Central memory CD8-positive, alpha-beta T cell (primary cell): ENCODE data around the gene IL15.
"Not testable (repeated sequence)": the region's sequence is repeated elsewhere in the genome, so short reads cannot be mapped to it uniquely, and the experiment has no call there.

Experiments
- ATAC-seq: fragments of 150-1000 bp; cut with Tn5 transposase; replicated peaks from 2 replicates; pipeline ENCODE4 v1.10.0; 2022; ENCODE audit warnings: mild to moderate bottlenecking, moderate FRiP score, moderate number of reproducible peaks; ENCODE audit not compliant: poor library complexity, severe bottlenecking; ENCODE audit errors: extremely low read depth
- DNase-seq, 2 donors: peaks; one replicate each; pipeline ENCODE4 v3.0.0; 2021; ENCODE audit warnings: low spot score in 2 of 2
- H3K27ac Mint-ChIP-seq: one replicate; pipeline ENCODE4 v1.8.0; 2022; ENCODE audit warnings: low read depth, mild to moderate bottlenecking, moderate library complexity, mixed read lengths
- H3K27me3 Mint-ChIP-seq: one replicate; pipeline ENCODE4 v1.8.0; 2022; ENCODE audit warnings: mixed read lengths
- H3K36me3 Mint-ChIP-seq: one replicate; pipeline ENCODE4 v1.8.0; 2022; ENCODE audit warnings: mild to moderate bottlenecking, moderate library complexity, mixed read lengths; ENCODE audit not compliant: insufficient read depth
- H3K4me1 Mint-ChIP-seq: one replicate; pipeline ENCODE4 v1.8.0; 2022; ENCODE audit warnings: mixed read lengths
- H3K4me3 Mint-ChIP-seq: one replicate; pipeline ENCODE4 v1.8.0; 2022; ENCODE audit warnings: mild to moderate bottlenecking, moderate library complexity, mixed read lengths
- H3K9me3 Mint-ChIP-seq: one replicate; pipeline ENCODE4 v1.8.0; 2022; ENCODE audit warnings: mixed read lengths

Gene IL15

GRCh38 chr4:141719585-141719984 lies 83.2 kb downstream of the IL15 start:
- H3K9me3 Mint-ChIP-seq: peaks cover 6% of the 10 kb centered on the region
- ATAC-seq: no peak
- no peaks in the 10 kb centered on the region for H3K27me3 Mint-ChIP-seq
- peaks cover 8% of the 10 kb centered on the region for H3K4me1 Mint-ChIP-seq
- DNase-seq: no peak
- H3K27ac Mint-ChIP-seq: no peak overlapping the region
- H3K36me3 Mint-ChIP-seq: peaks cover 3% of the 10 kb centered on the region
- no peak overlapping the region for H3K4me3 Mint-ChIP-seq

GRCh38 chr4:141721174-141721573 lies 84.8 kb downstream of the IL15 start:
- no peak for DNase-seq
- Mint-ChIP-seq H3K27me3 (no peaks in the 10 kb centered on the region), H3K9me3 (peaks cover 6% of the 10 kb centered on the region), H3K27ac (no peak overlapping the region), H3K4me3 (no peak overlapping the region), H3K36me3 (peaks cover 3% of the 10 kb centered on the region), H3K4me1 (no peaks in the 10 kb centered on the region)
- no peak for ATAC-seq

DNA sequence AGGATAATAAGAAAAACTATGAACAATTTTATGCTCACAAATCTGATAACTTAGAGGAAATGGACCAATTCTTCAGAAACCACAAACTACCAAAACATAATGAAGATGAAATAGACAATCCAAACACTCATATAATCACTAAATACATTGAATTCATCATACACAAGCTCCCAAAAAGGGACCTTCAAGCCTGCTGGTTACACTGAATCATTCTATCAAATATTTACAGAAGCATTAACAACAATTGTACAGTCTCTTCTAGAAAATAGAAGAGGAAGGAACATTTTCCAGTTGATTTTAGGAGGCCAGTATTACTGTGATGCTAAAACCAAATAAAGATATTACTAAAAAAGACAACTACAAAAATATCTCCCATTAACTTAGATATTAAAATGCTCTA lies 88.3 kb downstream of the IL15 start:
- Mint-ChIP-seq H3K36me3 (peaks cover 4% of the 10 kb centered on the region), H3K27me3 (no peaks in the 10 kb centered on the region), H3K9me3 (no peaks in the 10 kb centered on the region), H3K27ac (no peak overlapping the region), H3K4me1 (no peaks in the 10 kb centered on the region), H3K4me3 (no peak overlapping the region)
- DNase-seq: no peak
- no peak for ATAC-seq

- DNase-seq (no peak), ATAC-seq (no peak)
- Mint-ChIP-seq H3K36me3 (peaks cover 5% of the 10 kb centered on the region), H3K27ac (no peak overlapping the region), H3K27me3 (no peaks in the 10 kb centered on the region), H3K4me1 (no peaks in the 10 kb centered on the region), H3K4me3 (no peak overlapping the region), H3K9me3 (no peaks in the 10 kb centered on the region)
These were observed 91.0 kb downstream of the IL15 start for GRCh38 chr4:141727420-141727819.

DNA sequence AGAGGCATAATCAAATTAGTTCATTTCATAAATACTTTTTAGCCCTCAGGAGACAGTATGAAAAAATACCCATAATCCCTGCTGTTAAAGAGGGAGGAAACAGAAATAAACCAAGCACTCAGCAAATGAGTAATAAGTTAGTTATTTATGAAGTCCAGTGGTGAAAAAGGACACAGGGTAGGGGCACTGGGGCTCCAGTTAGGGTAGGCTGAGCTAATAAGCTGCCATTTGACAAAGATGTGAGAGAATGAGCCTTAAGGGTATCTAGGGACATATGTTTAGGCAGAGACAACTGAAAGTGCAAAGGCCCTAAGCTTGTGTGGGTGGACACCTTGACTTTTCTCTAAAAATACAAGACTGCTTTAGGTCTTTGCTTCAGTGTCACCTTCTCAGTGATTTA lies 94.4 kb downstream of the IL15 start:
- Mint-ChIP-seq H3K9me3 (no peaks in the 10 kb centered on the region), H3K27me3 (no peaks in the 10 kb centered on the region), H3K27ac (no peak overlapping the region), H3K4me1 (no peaks in the 10 kb centered on the region), H3K4me3 (no peak overlapping the region), H3K36me3 (peaks cover 5% of the 10 kb centered on the region)
- ATAC-seq: no peak
- DNase-seq: no peak

DNA sequence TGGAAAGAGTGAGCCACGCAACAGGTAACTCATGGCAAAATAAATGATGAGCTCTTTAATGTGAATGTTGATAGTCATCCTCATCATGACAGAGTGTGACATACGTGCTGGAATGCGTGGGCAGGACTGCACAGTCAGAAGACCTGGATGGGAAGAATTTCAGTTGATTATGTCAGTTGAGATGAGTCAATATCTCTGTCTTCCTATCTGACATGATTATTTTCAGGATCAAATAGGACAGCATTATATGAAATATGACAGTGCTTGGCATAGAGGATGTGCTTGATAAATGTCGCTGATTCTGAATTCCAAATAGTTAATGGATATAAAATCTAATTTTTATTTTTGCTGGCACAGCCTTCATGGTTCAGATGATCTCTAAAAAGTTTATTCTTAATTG lies 95.1 kb downstream of the IL15 start:
- Mint-ChIP-seq H3K27ac (no peak overlapping the region), H3K36me3 (peaks cover 5% of the 10 kb centered on the region)
- no peak for DNase-seq

GRCh38 chr4:141739636-141740035 lies 103.3 kb downstream of the IL15 start:
- no peak for DNase-seq
- Mint-ChIP-seq H3K27me3 (no peaks in the 10 kb centered on the region), H3K4me3 (no peak overlapping the region), H3K36me3 (peaks cover 5% of the 10 kb centered on the region), H3K27ac (no peak overlapping the region), H3K9me3 (peaks cover 24% of the 10 kb centered on the region), H3K4me1 (no peaks in the 10 kb centered on the region)
- no peak for ATAC-seq

More for the DNA sequence above, 95.1 kb downstream of the IL15 start:
- Mint-ChIP-seq H3K27me3 (no peaks in the 10 kb centered on the region), H3K4me1 (no peaks in the 10 kb centered on the region), H3K9me3 (peaks cover 5% of the 10 kb centered on the region), H3K4me3 (no peak overlapping the region)
- no peak for ATAC-seq

- H3K9me3 Mint-ChIP-seq: peaks cover 10% of the 10 kb centered on the region
- ATAC-seq (no peak), DNase-seq (no peak)
- no peaks in the 10 kb centered on the region for H3K4me1 Mint-ChIP-seq
- H3K36me3 Mint-ChIP-seq: peaks cover 1% of the 10 kb centered on the region
- H3K27ac Mint-ChIP-seq: no peak overlapping the region
- peaks cover 25% of the 10 kb centered on the region for H3K27me3 Mint-ChIP-seq
- H3K4me3 Mint-ChIP-seq: no peak overlapping the region
These were observed 109.6 kb downstream of the IL15 start for GRCh38 chr4:141746026-141746425.

DNA sequence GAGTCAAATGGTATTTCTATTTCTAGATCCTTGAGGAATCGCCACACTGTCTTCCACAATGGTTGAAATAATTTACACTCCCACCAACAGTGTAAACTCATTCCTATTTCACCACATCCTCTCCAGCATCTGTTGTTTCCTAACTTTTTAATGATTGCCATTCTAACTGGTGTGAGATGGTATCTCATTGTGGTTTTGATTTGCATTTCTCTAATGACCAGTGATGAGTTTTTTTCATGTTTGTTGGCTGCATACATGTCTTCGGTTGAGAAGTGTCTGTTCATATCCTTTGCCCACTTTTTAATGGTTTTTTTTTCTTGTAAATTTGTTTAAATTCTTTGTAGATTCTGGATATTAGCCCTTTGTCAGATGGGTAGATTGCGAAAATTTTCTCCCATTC lies 115.4 kb downstream of the IL15 start:
- not testable (repeated sequence) for H3K36me3 Mint-ChIP-seq, ATAC-seq, H3K9me3 Mint-ChIP-seq, H3K27ac Mint-ChIP-seq, DNase-seq, H3K4me1 Mint-ChIP-seq, H3K4me3 Mint-ChIP-seq
- peaks cover 17% of the 10 kb centered on the region for H3K27me3 Mint-ChIP-seq

DNA sequence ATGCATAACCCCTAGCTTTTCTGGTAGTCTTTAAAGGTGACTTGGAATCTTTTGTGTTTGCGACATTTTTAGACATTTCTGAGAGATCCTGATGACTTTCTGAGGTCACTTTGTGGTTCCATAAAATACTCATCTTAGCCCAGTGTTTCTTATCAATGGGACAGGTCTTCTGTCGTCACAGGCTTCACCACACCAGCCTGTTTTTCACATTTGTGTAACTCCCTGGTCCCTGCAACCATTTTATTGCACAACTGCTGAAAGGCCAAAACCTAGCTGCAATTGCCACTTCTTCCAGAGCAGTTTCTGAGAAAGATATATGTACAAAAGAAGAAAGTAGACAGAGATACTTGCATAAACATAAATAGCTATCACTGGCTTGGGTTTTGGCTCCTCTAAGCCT lies 120.9 kb downstream of the IL15 start:
- H3K4me3 Mint-ChIP-seq: no peak overlapping the region
- H3K4me1 Mint-ChIP-seq: no peaks in the 10 kb centered on the region
- DNase-seq: no peak
- no peak overlapping the region for H3K27ac Mint-ChIP-seq
- no peaks in the 10 kb centered on the region for H3K27me3 Mint-ChIP-seq
- no peaks in the 10 kb centered on the region for H3K36me3 Mint-ChIP-seq
- ATAC-seq: no peak
- no peaks in the 10 kb centered on the region for H3K9me3 Mint-ChIP-seq

DNA sequence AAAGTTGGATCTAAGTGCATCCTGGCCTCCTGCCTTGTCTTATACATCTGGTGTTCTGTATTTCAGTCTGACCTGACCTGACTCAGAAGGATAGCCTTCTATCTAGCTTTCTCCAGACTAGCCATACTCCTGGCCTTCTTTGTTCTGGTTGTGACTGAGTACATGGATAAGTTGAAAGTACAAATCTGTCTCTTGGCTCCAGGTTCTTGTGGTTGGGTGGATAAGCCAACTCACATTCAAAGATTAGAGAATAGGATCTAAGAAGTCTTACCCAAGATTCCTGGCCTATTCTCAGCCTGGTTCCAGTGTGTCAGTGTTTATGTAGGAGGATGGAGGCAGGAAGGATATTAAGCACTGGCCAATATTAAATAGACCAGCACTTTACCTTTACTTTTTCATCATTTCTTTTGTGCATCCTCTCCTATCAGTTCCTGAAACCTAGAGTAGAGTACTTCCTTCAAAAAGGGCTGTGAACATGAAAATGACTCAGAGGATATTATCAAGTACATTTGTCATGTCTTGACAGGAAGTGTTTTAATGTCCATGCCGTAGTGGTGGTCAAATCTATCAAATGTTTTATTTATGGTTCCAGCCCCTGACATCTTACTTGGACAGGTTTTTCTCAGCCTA lies 123.5 kb downstream of the IL15 start:
- no peak for DNase-seq
- no peaks in the 10 kb centered on the region for H3K4me1 Mint-ChIP-seq

DNA sequence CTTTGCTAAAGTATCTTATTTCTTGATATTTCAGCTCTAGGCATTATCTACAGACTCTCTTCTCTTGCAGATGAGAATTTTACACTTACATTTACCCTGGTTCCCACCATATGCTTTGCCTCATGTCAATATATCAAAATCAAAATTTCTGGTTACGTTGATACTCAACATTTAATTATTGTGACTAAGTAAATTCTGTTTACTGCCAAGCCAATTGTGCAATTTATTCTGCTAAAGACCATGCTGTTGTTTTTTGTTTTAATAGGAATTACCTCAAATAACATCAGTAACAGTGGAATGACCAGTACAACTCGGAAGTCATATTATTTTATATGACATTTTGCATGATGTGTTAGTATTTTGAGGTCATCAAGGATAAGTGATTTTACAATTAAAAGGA lies 125.5 kb downstream of the IL15 start:
- no peak for ATAC-seq
- DNase-seq: no peak
- H3K27me3 Mint-ChIP-seq: no peaks in the 10 kb centered on the region
- H3K4me1 Mint-ChIP-seq: no peaks in the 10 kb centered on the region
- H3K4me3 Mint-ChIP-seq: no peak overlapping the region
- no peaks in the 10 kb centered on the region for H3K9me3 Mint-ChIP-seq
- H3K27ac Mint-ChIP-seq: no peak overlapping the region
- H3K36me3 Mint-ChIP-seq: no peaks in the 10 kb centered on the region

More for the DNA sequence above, 123.5 kb downstream of the IL15 start:
- H3K4me3 Mint-ChIP-seq: no peak overlapping the region
- H3K27ac Mint-ChIP-seq: no peak overlapping the region
- no peaks in the 10 kb centered on the region for H3K9me3 Mint-ChIP-seq
- ATAC-seq: no peak
- H3K27me3 Mint-ChIP-seq: no peaks in the 10 kb centered on the region
- no peaks in the 10 kb centered on the region for H3K36me3 Mint-ChIP-seq

DNA sequence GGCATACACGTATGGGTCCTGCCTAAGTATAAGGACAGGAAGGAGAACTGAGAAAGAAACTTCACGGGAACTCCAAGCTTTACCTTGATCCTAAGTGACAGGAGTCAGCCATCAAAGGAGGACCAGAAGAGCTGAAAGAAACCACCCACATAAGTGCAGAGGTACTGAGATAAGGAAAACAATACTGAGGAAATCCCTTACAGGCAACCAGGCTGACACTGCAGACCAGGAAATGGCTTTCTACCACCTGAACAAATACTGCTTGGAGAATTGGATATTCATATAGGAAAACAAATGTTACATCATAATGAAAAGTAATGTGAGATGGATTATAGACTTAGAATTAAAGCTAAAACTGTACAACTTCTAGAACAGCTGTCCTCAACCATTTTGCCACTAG lies 127.0 kb downstream of the IL15 start:
- Mint-ChIP-seq H3K4me1 (no peaks in the 10 kb centered on the region), H3K4me3 (no peak overlapping the region), H3K27ac (no peak overlapping the region)

DNA sequence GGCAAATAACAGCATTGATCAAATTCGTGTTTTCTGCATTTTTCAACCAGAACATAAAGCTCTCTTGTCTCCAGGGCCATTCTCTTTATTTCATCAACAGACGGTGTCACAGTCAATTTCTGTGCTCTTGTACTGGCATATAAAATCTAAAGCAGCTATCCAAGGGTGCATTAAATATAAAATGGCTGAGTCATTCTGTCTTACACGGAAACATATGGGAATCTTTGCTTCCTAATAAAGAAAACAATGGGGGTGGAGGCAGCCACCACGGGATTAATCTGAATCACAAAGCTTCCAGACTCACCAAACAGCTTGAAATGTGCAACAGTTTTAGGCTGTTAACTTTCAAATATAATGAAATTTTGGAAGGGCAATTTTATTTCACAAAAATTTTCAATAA lies 132.6 kb downstream of the IL15 start:
- H3K27ac Mint-ChIP-seq: no peak overlapping the region

More for the DNA sequence above, 127.0 kb downstream of the IL15 start:
- no peaks in the 10 kb centered on the region for H3K9me3 Mint-ChIP-seq
- no peaks in the 10 kb centered on the region for H3K27me3 Mint-ChIP-seq
- no peaks in the 10 kb centered on the region for H3K36me3 Mint-ChIP-seq
- DNase-seq (no peak), ATAC-seq (no peak)

More for the DNA sequence above, 132.6 kb downstream of the IL15 start:
- no peaks in the 10 kb centered on the region for H3K27me3 Mint-ChIP-seq
- H3K36me3 Mint-ChIP-seq: no peaks in the 10 kb centered on the region
- DNase-seq (no peak), ATAC-seq (no peak)
- H3K4me3 Mint-ChIP-seq: no peak overlapping the region
- peaks cover 14% of the 10 kb centered on the region for H3K4me1 Mint-ChIP-seq
- no peaks in the 10 kb centered on the region for H3K9me3 Mint-ChIP-seq
